Measurements from ENCODE around the gene ATP8A2. TPM values are rescaled to one million over a fixed set of nuclear protein-coding genes. Genes with fewer than 3 reads are reported as not detected.

Gene ATP8A2
- total and polyA plus RNA-seq, 2 of the 8 experiments (the other 6 are each of a cell fraction or from before 2014, with no cell fraction given): 2.4 to 8.3 TPM

DNA sequence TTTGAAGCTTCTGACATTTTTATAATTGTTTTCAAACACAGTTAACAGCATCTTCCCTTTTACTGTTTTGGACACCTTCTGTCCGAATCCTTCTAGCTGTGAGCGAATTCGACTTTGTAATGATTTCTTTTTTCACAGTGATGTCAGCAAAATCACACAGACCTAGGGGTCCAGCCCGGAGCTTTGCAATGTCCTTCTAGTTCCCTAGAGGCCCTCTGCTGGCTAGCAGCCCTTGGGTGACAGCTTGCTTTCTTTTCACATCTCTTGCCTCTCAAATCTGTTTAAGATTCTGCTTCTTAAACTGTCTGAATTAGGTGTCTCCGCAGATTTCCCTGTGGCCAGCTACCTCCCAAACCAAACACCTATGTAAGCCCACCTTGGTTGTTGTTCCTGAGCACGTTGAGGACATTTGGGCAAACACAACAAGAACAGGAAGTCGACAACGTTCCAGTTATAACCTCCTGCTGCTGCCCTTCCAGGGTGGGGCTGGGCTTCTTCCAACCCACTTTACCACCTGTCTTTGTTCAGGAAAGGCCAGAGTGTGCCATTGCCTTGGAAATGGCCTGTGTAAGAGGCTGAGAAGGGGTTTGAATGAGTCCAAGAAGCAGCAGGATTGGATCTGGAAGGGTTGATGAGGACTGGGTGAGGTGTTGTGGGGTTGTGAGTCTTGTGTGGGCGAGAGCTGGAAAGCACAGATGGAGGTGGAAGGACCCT, 123.1 kb downstream of the ATP8A2 start:
- CTCF ChIA-PET (ENCODE audit: partially characterized antibody): interaction anchor here (1.0 to 3.0 kb wide), 5 partner anchors 15 to 88 kb away, joined by 3 to 10 read pairs (median 5); no protein-coding TSS in a partner anchor
- FAIRE-seq: no peak
- WGBS, 2 experiments (ENCODE audit: extremely low coverage in 1 of 2, insufficient coverage in 1 of 2, insufficient read length in 1 of 2, insufficient replicate concordance in 2 of 2, low coverage in 1 of 2, low lambda C conversion rate in 2 of 2, missing lambda C conversion rate in 1 of 2): 79% methylated on average over 9 of the region's 9 CpGs; no CpG with 5 or more reads in 1 of the 2 experiments
- H2AK5ac ChIP-seq (ENCODE audit: low read depth, low read length): no peak overlapping the region
- H3K4ac ChIP-seq (replicated peaks; ENCODE audit: insufficient read length, low read depth, low read length): no peak overlapping the region
- no peak overlapping the region for H3K56ac ChIP-seq (replicated peaks; ENCODE audit: insufficient read length, low read depth, low read length)
- H2BK12ac ChIP-seq (ENCODE audit: low read depth, low read length): no peak overlapping the region
- no peak overlapping the region for H4K5ac ChIP-seq (ENCODE audit: insufficient read length, low read depth, low read length)
- POLR2A ChIA-PET (ENCODE audit: partially characterized antibody): no interaction called here
- no peak overlapping the region for H3K14ac ChIP-seq (ENCODE audit: insufficient read length)
- peaks cover 0 to 4% (median 2%) of the 10 kb centered on the region in 4 experiments; a peak in 3 of 7 replicates for H3K4me1 ChIP-seq (replicated peaks in 1 of 4; ENCODE audit: control insufficient read depth in 3 of 4, insufficient read depth in 4 of 4, low read length in 3 of 4)
- H4K8ac ChIP-seq (ENCODE audit: extremely low read depth, insufficient read depth, low read length): no peak overlapping the region
- no peaks in the 10 kb centered on the region for H3K79me2 ChIP-seq (ENCODE audit: control insufficient read depth in 1 of 2, insufficient read depth in 2 of 2, low read length in 2 of 2)
- no peak overlapping the region for H3K18ac ChIP-seq (ENCODE audit: extremely low read depth, low read length)
- H3K9ac ChIP-seq (replicated peaks in 1 of 4; ENCODE audit: extremely low read depth in 1 of 4, low read depth in 3 of 4, low read length in 3 of 4): no peak overlapping the region
- H3K4me2 ChIP-seq (ENCODE audit: insufficient read depth in 1 of 2, low read depth in 2 of 2, low read length in 2 of 2): no peak overlapping the region
- no peak for TF ChIP-seq TBP (IDR thresholded peaks at IDR 0.05; ENCODE audit: low read depth, low read length)
- TF ChIP-seq PHF8 (conservative IDR thresholded peaks at IDR 0.05; ENCODE audit: low read depth, low read length): no peak
- TF ChIP-seq JUND (IDR thresholded peaks at IDR 0.05; ENCODE audit: low read length): no peak
- TF ChIP-seq POLR2AphosphoS5 (IDR thresholded peaks at IDR 0.05; ENCODE audit: low read depth, low read length): no peak
- TF ChIP-seq SAP30 (IDR thresholded peaks at IDR 0.05; ENCODE audit: insufficient read depth, insufficient replicate concordance, low read length): no peak
- no peak for TF ChIP-seq HDAC6 (IDR thresholded peaks at IDR 0.05; ENCODE audit: low read depth, low read length)
- no peak for TF ChIP-seq TEAD4 (IDR thresholded peaks at IDR 0.05; ENCODE audit: low read depth, low read length)
- no peak for TF ChIP-seq TCF12 (IDR thresholded peaks at IDR 0.05; ENCODE audit: low read depth, low read length)
- no peak overlapping the region for H2BK20ac ChIP-seq (ENCODE audit: low read length)
- H3K36me3 ChIP-seq (ENCODE audit: control insufficient read depth in 2 of 4, insufficient read depth in 4 of 4, low read length in 3 of 4): no peaks in the 10 kb centered on the region
- H2BK5ac ChIP-seq (ENCODE audit: low read depth, low read length): no peak overlapping the region
- no peaks in the 10 kb centered on the region for H4K20me1 ChIP-seq (replicated peaks in 1 of 2; ENCODE audit: control insufficient read depth in 1 of 2, insufficient read depth in 2 of 2, low read length in 2 of 2)
- H3K4me3 ChIP-seq (ENCODE audit: extremely low read depth in 1 of 4, insufficient read depth in 2 of 4, low read depth in 3 of 4, low read length in 4 of 4): no peak overlapping the region
- DNase-seq (ENCODE audit: low read depth in 1 of 2, low spot score in 2 of 2): no peak
- H4K91ac ChIP-seq (replicated peaks; ENCODE audit: insufficient read length, low read length): no peak overlapping the region
- H2BK120ac ChIP-seq (replicated peaks; ENCODE audit: low read depth, low read length): no peak overlapping the region
- H3K27me3 ChIP-seq (replicated peaks in 1 of 4; ENCODE audit: control insufficient read depth in 3 of 4, extremely low read depth in 1 of 4, insufficient read depth in 3 of 4, low read length in 3 of 4): no peaks in the 10 kb centered on the region
- no peak overlapping the region for H2BK15ac ChIP-seq (ENCODE audit: low read length)
- H3K9me3 ChIP-seq (ENCODE audit: insufficient read depth in 2 of 2, low read depth in 1 of 2, low read length in 1 of 2): no peaks in the 10 kb centered on the region
- H3K79me1 ChIP-seq (ENCODE audit: low read depth, low read length): no peaks in the 10 kb centered on the region; the same call in 1 of the 2 replicates
- H3K23me2 ChIP-seq (ENCODE audit: low read depth, low read length): no peaks in the 10 kb centered on the region
- no peak overlapping the region for H3K27ac ChIP-seq (ENCODE audit: low read depth, low read length)
- H2AFZ ChIP-seq (ENCODE audit: low read length): no peak overlapping the region
- H3K23ac ChIP-seq (ENCODE audit: insufficient read length): no peak overlapping the region

Measured in H1 (cell line).